GM23338 (cell line): ENCODE results near the gene CR2. TPM values are rescaled to one million over a fixed set of nuclear protein-coding genes. Genes with fewer than 3 reads are reported as not detected.

Source experiments
- ATAC-seq: fragments of 200-7000 bp; cut with Tn5 transposase; 3 replicates; pipeline ENCODE4 v1.9.1; 2020
- DNase-seq: peaks from one replicate; pipeline ENCODE4 v3.0.0-alpha.2; 2015; ENCODE audit warnings: low spot score
- H2AFZ ChIP-seq: fragments of 200-600 bp; sonication (generic); 2 replicates; pipeline ENCODE4 v1.8.0; 2016; ENCODE audit warnings: antibody characterized with exemption, mild to moderate bottlenecking, moderate library complexity
- H3F3A ChIP-seq: fragments of 200-600 bp; sonication (generic); replicated peaks from 2 replicates; pipeline ENCODE4 v1.8.0; 2017; ENCODE audit warnings: antibody characterized with exemption, mixed run types, low read depth
- H3K27ac ChIP-seq: fragments of 200-600 bp; sonication (generic); 2 replicates; pipeline ENCODE4 v1.6.1; 2016; ENCODE audit warnings: low read depth
- H3K27me3 ChIP-seq: fragments of 200-600 bp; sonication (generic); 2 replicates; pipeline ENCODE4 v1.8.0; 2016; ENCODE audit warnings: mild to moderate bottlenecking, mixed run types, moderate library complexity; ENCODE audit not compliant: insufficient read depth
- H3K36me3 ChIP-seq: fragments of 200-600 bp; sonication (generic); 2 replicates; pipeline ENCODE4 v1.8.0; 2016; ENCODE audit warnings: mild to moderate bottlenecking; ENCODE audit not compliant: insufficient read depth
- H3K4me1 ChIP-seq: fragments of 200-600 bp; sonication (generic); 2 replicates; pipeline ENCODE4 v1.8.0; 2016; ENCODE audit warnings: mild to moderate bottlenecking, moderate library complexity; ENCODE audit not compliant: insufficient read depth
- H3K4me2 ChIP-seq: fragments of 200-600 bp; sonication (generic); 2 replicates; pipeline ENCODE4 v1.7.1; 2017; ENCODE audit warnings: mixed run types
- H3K4me3 ChIP-seq: fragments of 200-600 bp; sonication (generic); 2 replicates; pipeline ENCODE4 v1.6.1; 2016; ENCODE audit warnings: mixed run types
- H3K79me2 ChIP-seq: fragments of 200-600 bp; sonication (generic); replicated peaks from 2 replicates; pipeline ENCODE4 v1.8.0; 2017; ENCODE audit warnings: mild to moderate bottlenecking; ENCODE audit not compliant: insufficient read depth
- H3K9me2 ChIP-seq: fragments of 200-600 bp; sonication (generic); 2 replicates; pipeline ENCODE4 v1.8.0; 2017; ENCODE audit not compliant: insufficient read depth
- H4K20me1 ChIP-seq: fragments of 200-600 bp; sonication (generic); replicated peaks from 2 replicates; pipeline ENCODE4 v1.8.0; 2017; ENCODE audit warnings: mild to moderate bottlenecking; ENCODE audit not compliant: insufficient read depth
- H3K27ac Mint-ChIP-seq: 2 replicates; pipeline ENCODE4 v1.8.0; 2020; ENCODE audit warnings: inconsistent platforms, mild to moderate bottlenecking, moderate library complexity, mixed read lengths
- H3K27me3 Mint-ChIP-seq: 3 replicates; pipeline ENCODE4 v1.8.0; 2022; ENCODE audit warnings: low read depth, mild to moderate bottlenecking, moderate library complexity, mixed read lengths, inconsistent platforms; ENCODE audit not compliant: insufficient read depth, poor library complexity
- H3K36me3 Mint-ChIP-seq: 3 replicates; pipeline ENCODE4 v1.8.0; 2021; ENCODE audit warnings: low read depth, mild to moderate bottlenecking, inconsistent platforms, moderate library complexity, mixed read lengths
- H3K4me1 Mint-ChIP-seq: 3 replicates; pipeline ENCODE4 v1.8.0; 2020; ENCODE audit warnings: mild to moderate bottlenecking, inconsistent platforms, mixed read lengths
- H3K4me3 Mint-ChIP-seq: 3 replicates; pipeline ENCODE4 v1.8.0; 2021; ENCODE audit warnings: moderate library complexity, mild to moderate bottlenecking, inconsistent platforms, mixed read lengths
- H3K9me3 Mint-ChIP-seq: 3 replicates; pipeline ENCODE4 v1.8.0; 2020; ENCODE audit warnings: moderate library complexity, mild to moderate bottlenecking, inconsistent platforms, mixed read lengths
- CREB1 ChIP-seq: fragments of 250-450 bp; sonication (Bioruptor Pico); IDR thresholded peaks from 2 replicates; pipeline ENCODE4 v1.5.0; 2020; ENCODE audit warnings: low read depth, mild to moderate bottlenecking, moderate library complexity
- JUNB ChIP-seq: IDR thresholded peaks from one replicate; pipeline ENCODE4 v1.6.1; 2016; ENCODE audit warnings: antibody characterized with exemption; ENCODE audit not compliant: unreplicated experiment
- POLR2AphosphoS5 ChIP-seq: IDR thresholded peaks from 2 replicates; pipeline ENCODE4 v1.6.1; 2016; ENCODE audit warnings: antibody characterized with exemption, low read depth
- STAT1 ChIP-seq: IDR thresholded peaks from one replicate; pipeline ENCODE4 v1.6.1; 2016; ENCODE audit warnings: antibody characterized with exemption; ENCODE audit not compliant: unreplicated experiment
- ZNF331 ChIP-seq: fragments of 250-450 bp; sonication (Bioruptor Pico); IDR thresholded peaks from 2 replicates; pipeline ENCODE4 v1.5.0; 2020; ENCODE audit warnings: low read depth, mild to moderate bottlenecking, moderate library complexity
- ZNF462 ChIP-seq: fragments of 250-450 bp; sonication (Bioruptor Pico); IDR thresholded peaks from 2 replicates; pipeline ENCODE4 v1.5.0; 2020; ENCODE audit warnings: mild to moderate bottlenecking, moderate library complexity
- polyA plus RNA-seq: library from polyadenylated mRNA; unstranded; fragments of >200 nt; fragmentation: Nextera tagmentation; extraction: Ambion mirVana; gene quantifications from 2 replicates; pipeline ENCODE4 v1.2.1, GENCODE V29; 2016
- total RNA-seq: library from RNA; depleted of rRNA; stranded (reverse); fragments of >200 nt; shearing (Covaris generic); gene quantifications from 2 replicates; pipeline ENCODE4 v1.2.3, GENCODE V29; 2014

CR2 gene
- total and polyA plus RNA-seq, 2 experiments from 2014 or later, result 2.7 to 5.4 TPM

GRCh38 chr1:207462535-207462934 lies 8.4 kb downstream of the CR2 start (continued):
- TF ChIP-seq ZNF462 (CRISPR knock-in tag) (no peak), STAT1 (no peak)

- Histone ChIP-seq H3K27ac (no peak overlapping the region), H3F3A (no peaks in the 10 kb centered on the region), H3K4me1 (no peaks in the 10 kb centered on the region), H3K27me3 (no peaks in the 10 kb centered on the region), H3K36me3 (no peaks in the 10 kb centered on the region), H3K9me2 (no peaks in the 10 kb centered on the region; the same call in 1 of the 2 replicates), H2AFZ (no peak overlapping the region), H4K20me1 (no peaks in the 10 kb centered on the region), H3K4me2 (no peak overlapping the region), H3K4me3 (no peak overlapping the region), H3K79me2 (no peaks in the 10 kb centered on the region)
- no peaks in the 10 kb centered on the region for H3K27me3 Mint-ChIP-seq
- H3K9me3 Mint-ChIP-seq, result no peaks in the 10 kb centered on the region
- H3K4me1 Mint-ChIP-seq, result no peaks in the 10 kb centered on the region
- TF ChIP-seq STAT1 (no peak), ZNF462 (CRISPR knock-in tag) (no peak), POLR2AphosphoS5 (no peak), ZNF331 (CRISPR knock-in tag) (no peak), CREB1 (no peak), JUNB (no peak)
- no peak overlapping the region for H3K4me3 Mint-ChIP-seq
- ATAC-seq (no peak), DNase-seq (no peak)
- no peak overlapping the region for H3K27ac Mint-ChIP-seq
- H3K36me3 Mint-ChIP-seq, result no peaks in the 10 kb centered on the region
These were observed 8.9 kb downstream of the CR2 start for GRCh38 chr1:207463021-207463420.
